AG20443 (cell line): ENCODE measurements around the gene U2AF1.
"Not testable (repeated sequence)": the region's sequence is repeated elsewhere in the genome, so short reads cannot be mapped to it uniquely, and the experiment has no call there.

Experiments used
- DNase-seq: peaks from one replicate; pipeline ENCODE4 v3.0.0; 2012; ENCODE audit warnings: low spot score, mixed read lengths

U2AF1 gene

DNA sequence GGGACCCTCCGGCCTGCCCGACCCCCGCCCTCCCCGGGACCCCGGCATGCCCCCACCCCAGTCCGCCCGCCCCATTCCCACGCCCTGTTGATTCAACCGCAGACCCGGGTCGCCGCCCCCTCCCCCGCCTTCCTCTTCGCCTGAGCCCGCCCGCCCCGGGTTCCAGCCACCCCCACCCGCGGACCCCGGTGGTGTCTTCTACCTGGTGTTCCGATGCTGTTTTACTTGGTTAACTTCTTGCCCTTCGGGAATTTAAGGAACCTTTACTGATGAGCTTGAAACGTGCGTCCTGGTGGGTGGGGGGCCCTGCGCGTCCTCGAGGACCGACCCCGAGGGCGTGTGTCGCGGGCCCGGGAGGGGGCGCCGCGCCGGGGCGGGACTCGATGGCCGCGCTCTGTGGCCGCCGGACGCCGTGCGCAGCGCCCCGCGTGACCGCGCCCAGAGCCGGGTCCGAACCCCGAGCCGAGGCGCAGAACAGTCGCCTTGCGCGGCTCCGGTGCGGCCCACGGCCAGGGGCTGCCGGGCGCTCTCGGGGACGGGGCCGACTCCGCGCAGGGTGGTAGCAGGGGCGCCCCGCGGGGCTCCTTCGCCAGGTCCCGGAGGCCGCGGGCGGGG, 31.2 kb downstream of the U2AF1 start:
- not testable (repeated sequence) for DNase-seq

DNA sequence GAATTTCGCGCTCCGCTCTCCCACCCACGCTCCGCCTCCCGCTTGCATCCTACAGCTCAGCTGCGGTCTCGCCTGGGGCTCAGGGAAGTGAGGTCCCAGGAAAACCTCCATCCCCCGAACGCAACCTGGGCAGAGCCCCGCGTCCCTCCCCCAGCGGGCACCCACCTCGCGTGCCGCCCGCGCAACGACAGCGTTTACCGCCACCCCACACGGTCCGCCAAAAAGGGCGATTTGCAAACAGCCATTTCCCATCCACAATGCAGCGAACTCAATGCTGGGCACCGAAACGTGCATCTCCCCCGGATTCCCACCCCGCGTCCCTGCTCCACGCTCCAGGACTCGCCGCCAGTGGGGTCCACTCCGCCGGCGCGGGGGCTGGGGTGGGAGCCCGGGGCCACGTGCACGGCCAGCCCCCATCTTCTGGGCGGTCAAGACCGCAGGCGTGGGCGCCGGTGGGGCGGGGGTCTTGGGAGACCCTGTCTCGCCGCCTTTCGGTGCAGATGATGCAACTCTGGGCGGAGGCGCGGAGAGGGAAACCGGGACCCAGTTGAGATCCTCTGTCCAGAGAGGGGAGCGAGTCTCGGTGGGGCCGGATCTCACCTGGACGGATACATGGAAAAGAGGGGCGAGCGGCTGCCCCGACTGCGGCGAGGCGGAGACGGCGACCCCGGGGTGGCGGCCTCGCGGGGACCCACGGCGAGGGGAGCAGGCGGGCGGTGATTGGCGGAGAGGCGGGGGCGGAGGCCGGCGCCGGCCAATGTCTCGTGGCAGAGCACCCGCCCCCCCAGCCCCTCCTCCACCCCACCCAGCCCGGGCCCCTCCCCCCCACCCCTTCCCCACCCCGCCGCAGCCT, 32.0 kb downstream of the U2AF1 start, which contains the start of gene CBS:
Gene CBS (minus strand): TSS at position 666 of the 853 bp plus-strand sequence. CDS start 3,642 bp downstream, outside the sequence.
- not testable (repeated sequence) for DNase-seq

DNA sequence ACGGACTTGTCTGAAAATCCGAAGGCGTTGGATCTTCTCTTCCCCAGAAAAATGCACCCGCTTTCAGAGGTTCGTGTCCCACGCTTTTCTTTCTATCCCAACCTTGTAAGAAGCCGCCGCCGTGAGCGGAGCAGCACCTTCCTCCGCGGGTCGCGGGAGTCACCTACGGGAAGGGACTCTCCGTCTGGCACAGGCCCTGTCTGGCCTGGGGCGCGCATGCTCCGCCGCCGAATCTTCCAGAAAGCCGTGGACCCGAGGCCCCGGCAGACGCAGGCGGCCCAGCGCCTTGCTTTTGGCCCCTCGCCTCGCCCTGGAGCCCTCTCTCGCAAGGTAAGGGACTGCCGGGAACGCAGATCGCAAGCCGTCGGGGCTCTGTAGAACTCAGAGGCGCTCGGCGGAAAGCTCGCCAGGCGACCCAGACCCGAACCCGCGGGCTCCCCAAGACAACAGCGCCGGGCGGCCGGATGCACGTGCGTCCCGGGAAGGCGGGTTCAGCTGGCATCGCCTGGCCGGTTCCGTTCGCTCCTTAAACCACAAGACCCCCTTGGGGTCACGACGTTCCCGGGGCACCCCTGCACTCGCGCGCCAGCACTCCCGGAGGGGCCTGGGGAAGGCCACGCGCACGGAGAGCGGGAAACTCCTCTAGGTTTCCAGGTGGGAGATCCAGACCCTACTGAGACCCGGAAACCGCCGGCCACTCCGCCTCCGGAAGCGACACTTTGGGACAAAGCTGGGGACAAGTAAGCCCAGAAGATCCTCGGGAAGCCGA, 32.8 kb downstream of the U2AF1 start:
- DNase-seq = not testable (repeated sequence)

DNA sequence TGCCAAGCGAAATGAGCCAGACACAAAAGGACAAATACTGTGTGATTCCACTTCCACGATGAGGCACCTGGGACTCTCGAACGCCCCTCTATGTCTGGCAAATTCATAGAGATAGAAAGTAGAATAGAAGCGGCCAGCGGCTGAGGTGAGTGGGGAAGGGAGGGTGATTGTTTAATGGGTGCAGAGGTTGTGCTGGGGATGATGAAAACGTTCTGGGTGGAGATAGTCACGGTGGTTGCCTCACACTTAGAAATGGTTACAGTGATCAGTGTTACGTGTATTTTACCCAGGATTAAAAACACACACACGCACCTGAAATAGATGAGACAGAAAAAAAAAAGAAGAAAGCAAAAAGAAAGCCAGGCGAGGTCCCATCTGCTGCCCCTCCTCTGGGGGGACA, 34.6 kb downstream of the U2AF1 start:
- not testable (repeated sequence) for DNase-seq

DNA sequence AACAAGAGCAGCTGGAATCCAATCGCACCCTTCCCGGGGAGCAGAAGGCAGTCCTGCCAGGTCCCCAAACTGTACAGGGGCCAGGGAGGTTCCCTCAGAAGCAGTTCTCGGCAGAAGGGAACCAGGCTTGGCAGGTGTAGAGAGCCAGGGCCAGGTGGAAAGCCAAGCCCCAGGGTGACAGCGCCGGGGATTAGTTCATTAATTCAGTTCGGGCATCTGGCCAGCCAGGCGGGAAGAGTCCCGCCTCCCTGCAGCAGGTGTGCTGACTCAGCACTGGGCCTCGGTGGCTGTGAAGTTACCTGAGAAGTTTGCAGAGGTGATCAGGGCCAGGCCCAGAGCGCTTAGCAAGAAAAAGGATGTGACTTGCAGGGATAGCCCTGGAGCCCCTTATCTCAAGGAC, 37.7 kb downstream of the U2AF1 start:
- DNase-seq = not testable (repeated sequence)

DNA sequence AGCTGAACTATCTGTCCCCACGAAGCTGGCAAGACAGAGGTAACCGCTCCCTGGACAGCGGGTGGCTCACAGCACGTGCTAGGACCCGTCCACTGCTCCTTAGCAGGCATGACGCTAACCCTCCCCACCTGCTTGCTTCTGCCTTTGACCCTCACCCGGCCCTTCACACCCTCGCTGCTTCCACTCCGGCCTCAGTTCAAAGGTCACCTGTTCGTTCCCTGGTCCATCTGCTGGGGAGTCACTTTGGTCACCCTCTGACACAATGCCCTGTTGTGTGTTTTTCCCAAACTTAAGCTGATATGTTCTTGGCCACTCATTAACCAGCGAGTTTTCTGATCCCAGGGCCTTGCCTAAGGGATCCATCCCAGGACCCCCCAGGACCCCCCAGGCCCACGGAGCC, 39.3 kb downstream of the U2AF1 start:
- not testable (repeated sequence) for DNase-seq

DNA sequence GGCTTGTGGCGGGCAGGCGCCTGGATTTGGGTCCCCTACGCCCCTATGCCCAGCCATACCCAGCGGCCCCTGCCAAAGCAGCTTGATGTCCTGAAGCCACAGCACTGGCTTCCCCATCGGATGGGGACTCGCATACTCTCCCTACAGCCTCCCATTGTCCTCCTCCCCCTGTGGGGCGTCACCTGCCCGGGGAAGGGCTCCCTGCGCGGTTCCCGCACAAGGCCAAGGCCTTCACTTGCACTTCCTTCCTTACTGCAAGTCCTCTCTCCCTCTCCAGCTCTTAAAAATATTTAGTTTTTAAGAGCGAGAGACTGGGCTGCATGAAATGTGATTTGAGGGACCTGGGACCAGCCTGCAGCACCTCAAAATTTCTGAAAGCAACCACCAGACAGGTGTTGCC, 40.7 kb downstream of the U2AF1 start:
- DNase-seq = not testable (repeated sequence)

DNA sequence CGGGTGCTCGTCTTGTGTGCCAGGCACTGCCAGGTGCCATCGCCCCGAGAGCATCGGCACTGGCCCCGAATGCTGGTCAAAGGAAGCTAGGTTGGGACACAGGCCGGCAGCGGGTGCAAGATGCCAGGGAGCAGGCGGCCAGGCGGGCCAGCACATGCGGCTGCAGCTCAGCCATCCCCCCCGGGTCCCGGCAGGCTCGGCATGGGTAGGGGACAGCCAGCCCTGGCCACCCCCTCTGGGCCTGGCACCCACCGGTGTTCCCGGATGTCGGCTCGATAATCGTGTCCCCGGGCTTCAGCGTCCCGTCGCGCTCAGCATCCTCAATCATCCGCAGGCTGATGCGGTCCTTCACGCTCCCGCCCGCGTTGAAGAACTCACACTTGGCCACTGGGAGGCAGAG, 41.4 kb downstream of the U2AF1 start:
- not testable (repeated sequence) for DNase-seq

DNA sequence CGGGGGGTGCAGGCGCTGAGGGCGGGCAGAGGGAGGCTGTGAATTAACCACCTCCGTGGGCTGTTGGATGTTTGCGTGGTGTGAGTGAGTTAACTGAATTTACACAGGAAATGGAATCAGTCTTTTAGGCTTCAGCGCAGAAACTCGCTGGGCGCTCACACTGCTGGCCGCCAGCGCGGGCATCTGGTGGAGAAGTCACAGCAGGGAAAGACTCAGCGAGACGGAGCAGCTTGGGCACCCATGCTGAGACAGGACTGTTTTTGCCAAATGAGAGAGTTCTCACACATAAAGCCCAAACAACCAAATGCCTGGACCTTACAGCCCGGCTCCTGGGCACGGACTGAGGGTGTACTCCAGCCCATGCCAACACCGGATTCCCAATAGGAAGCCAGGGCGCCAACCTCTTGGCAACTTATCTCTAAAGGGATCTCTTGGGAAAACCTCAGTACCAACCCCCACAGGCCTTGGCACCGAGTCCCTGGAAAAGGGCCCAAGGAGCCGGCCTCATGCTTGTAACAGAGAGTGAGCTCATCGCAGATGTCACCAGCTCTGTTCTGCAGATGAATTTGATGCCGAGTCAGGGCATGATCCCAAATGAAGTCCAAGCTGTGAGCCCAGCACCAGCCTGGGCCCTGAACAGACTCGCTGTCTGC, 43.0 kb downstream of the U2AF1 start:
- not testable (repeated sequence) for DNase-seq

DNA sequence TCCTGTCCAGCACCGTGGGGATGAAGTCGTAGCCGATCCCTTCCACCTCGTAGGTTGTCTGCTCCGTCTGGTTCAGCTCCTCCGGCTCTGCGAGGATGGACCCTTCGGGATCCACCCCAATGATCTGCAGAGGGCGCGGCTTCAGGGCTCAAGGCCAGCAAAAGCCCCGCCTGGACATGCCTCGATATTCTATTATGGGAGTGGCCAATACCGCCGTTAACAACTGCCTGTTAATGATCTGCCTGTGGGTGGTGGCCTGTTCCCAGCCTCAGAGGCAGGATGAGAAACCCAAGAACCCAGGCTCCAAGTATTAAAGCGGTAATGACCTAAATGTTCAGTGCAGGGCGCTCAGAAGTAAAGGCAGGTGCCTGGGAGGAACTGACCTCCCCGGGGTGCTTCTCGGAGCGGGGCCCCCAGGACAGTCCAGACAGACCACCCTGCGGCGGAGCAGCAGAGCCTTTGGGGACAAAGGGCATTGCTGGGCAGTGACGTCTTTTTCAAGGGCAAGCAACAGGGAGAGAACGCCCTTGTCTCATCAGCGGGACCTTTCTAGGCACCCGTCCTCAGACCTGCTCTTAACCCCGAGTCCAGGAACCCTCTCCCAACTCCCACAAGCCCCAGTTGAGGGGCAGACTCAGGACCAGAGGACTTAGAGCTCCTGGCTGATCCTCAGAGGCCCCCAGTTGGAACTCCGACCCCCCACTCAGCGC, 44.3 kb downstream of the U2AF1 start:
- not testable (repeated sequence) for DNase-seq

DNA sequence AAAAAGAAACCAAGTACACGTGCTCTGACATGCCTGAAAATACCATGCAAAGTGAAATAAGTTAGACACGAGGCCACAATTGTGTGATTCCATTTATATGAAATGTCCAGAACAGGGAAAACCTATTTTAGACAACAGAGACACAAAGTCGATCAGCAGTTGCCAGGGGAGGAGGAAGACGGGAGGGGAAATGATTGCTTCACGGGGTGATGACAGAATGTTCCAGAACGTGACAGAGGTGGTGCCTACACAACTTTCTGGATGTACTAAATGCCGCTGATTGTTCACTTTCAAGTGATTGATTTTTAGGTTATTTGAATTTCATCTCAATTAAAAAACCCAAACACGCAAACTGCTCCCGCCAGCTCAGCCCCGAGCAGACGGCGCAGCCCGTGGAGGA, 54.3 kb downstream of the U2AF1 start:
- DNase-seq = not testable (repeated sequence)

DNA sequence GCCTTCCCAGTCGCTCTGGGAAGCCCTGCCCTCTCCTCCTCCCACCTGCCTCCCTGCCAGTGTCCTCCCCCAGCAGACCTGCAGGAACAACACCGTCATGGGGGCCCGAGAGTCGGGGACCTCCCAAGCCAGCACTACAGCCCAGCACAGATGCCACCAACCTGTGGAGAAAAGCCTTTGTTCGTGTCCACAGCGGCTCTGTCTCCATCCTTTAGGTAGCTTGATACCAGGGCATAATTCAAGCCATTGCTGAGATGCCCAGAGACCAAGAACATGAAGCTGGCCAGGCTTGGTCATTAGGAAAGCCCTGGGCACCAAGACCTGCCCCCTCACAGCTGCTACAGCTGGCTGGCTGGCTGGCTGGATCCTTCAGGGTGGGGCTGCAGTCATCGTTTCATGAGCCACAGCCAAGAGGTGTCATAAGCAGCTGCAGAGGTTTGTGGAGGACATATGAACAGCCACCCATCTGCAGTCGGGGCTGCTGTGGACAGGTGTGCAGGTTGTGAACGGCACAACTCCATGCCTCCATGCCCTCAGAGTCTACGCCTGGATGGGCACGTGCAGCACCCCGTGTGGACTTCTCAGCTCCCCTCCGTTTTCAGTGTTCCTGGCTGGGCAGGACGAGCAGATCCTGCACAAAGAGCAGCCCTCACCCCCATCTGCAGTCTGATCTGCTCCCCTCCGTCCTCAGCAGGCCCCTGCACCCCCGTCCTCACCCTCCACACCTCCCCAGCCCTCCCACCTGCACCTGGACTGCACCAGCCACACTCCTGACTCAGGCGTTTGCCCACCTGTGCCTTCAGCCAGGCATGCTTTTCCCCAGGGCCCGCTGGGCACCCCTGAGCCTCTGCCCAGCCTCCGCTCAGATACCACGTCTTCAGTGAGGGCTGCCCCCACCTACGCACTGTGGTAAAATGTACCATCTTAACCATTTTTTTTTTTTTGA, 61.2 kb downstream of the U2AF1 start:
- DNase-seq = not testable (repeated sequence)

DNA sequence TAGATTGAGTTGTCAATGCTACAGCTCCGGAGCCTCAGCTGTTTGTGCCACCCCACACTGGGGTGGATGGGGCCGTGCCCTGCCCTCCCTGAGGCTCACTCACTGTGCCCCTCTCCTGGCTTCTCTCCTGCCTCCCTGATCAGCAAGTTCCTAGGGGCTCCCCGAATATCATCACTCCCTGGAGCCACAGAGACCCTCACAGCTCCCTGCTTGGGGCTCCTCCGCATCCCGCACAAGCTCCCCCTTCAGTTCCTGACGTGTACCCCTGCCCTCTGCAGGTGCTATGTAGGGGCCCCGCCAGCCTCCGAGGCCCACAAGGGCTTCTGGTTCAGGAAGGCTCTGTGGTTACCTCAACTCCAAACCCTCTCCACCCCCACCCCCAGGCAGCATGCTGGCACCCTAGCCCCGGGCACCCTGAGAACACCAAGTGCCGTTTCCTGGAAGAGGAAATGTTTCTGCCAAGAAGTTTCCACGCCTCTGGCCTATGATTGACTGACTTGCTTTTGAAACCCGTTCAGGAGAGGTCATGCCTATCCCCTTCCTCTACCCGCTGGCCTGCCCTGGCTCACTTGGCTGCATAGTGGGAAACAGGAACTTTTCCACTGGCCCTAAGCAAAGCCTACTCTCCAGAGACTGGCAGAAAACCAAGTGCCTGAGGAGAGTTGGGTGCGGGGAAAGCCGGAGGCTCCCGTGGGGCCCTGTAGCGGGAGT, 62.0 kb downstream of the U2AF1 start:
- DNase-seq = not testable (repeated sequence)

DNA sequence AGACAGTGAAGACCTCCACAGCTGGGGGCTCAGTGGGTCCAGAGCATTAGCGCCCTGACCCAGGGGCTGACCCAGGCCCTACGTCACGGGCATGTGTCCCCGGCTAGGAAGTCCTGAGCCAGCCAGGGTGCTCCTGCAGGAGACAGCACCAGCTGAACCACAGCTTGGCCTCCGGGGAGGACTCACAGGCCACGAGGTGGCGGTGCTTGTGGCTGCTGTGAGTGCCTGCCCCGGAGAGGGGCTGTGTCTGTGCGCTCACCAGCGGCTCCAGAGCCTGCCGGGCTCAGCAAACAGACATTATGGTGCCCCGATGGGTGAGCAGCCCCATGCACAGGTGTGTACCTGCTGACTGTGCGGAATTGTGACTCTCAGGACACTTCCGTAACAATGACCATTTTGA, 62.8 kb downstream of the U2AF1 start:
- not testable (repeated sequence) for DNase-seq

DNA sequence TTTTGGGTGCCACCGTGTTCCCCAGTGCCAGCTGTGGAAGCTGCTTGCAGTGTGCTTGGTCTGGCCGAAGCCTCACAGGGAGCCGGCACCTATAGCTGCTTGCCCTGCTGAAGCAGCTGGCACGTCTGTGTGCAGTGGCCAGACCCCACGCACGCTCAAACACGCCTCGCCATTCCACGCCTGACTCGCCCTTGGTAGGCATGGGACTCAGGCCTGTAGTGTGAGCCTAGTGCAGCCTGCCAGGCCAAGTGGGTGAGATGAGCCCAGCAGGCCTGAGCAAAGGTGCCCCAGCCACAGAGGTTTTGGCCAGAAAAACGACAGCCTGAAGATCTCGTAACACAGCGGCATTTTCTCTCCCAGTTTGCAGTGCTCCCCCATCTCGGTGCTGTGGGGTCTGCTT, 64.1 kb downstream of the U2AF1 start:
- DNase-seq = not testable (repeated sequence)
